Cardiac muscle cell (in vitro differentiated cells and primary cell): Measurements from ENCODE around the gene KRT71. TPM values are rescaled to one million over a fixed set of nuclear protein-coding genes. Genes with fewer than 3 reads are reported as not detected.
A peak's percentile ranks its signal among the peaks of the same experiment; 100 is the strongest.

ENCODE experiments used
- DNase-seq, 2 donors: peaks; one replicate each; pipeline versions ENCODE4 v3.0.0 to v3.0.0-alpha.2; 2010 to 2017; ENCODE audit warnings: low read depth in 1 of 2, low spot score in 1 of 2
- H3K27ac ChIP-seq: fragments of 200-600 bp; sonication (generic); 2 replicates; pipeline ENCODE4 v1.5.1; 2016
- H3K27me3 ChIP-seq: fragments of 200-600 bp; sonication (generic); 2 replicates; pipeline ENCODE4 v1.6.0; 2016; ENCODE audit warnings: control low read depth
- H3K36me3 ChIP-seq: fragments of 200-600 bp; sonication (generic); 2 replicates; pipeline ENCODE4 v1.5.1; 2016; ENCODE audit warnings: control low read depth
- H3K4me1 ChIP-seq: fragments of 200-600 bp; sonication (generic); 2 replicates; pipeline ENCODE4 v1.8.1; 2017; ENCODE audit warnings: low read depth, mild to moderate bottlenecking, mixed run types
- H3K4me3 ChIP-seq: fragments of 200-600 bp; sonication (generic); 2 replicates; pipeline ENCODE4 v1.5.1; 2016; ENCODE audit warnings: mild to moderate bottlenecking
- H3K9me3 ChIP-seq: fragments of 200-600 bp; sonication (generic); 2 replicates; pipeline ENCODE4 v1.5.1; 2017; ENCODE audit warnings: low read depth, mild to moderate bottlenecking, control low read depth
- CTCF ChIP-seq: IDR thresholded peaks from 2 replicates; pipeline ENCODE4 v1.5.1; 2012; ENCODE audit warnings: low read depth, mild to moderate bottlenecking, low read length
- polyA plus RNA-seq: library from polyadenylated mRNA; unstranded; fragments of >200 nt; fragmentation: Nextera tagmentation; extraction: Ambion mirVana; gene quantifications from 2 replicates; pipeline ENCODE4 v1.2.1, GENCODE V29; 2016
- total RNA-seq: library from RNA; depleted of rRNA; stranded (reverse); fragments of >200 nt; gene quantifications from 2 replicates; pipeline ENCODE4 v1.2.3, GENCODE V29; 2016

Gene KRT71
- total and polyA plus RNA-seq, 2 experiments from 2014 or later: not detected

GRCh38 chr12:52568111-52568510, 15.2 kb upstream of the KRT71 start:
- peaks cover 49% of the 10 kb centered on the region for H3K27me3 ChIP-seq
- no peaks in the 10 kb centered on the region for H3K9me3 ChIP-seq
- no peak for DNase-seq
- H3K36me3 ChIP-seq: no peaks in the 10 kb centered on the region
- TF ChIP-seq CTCF: no peak
- no peak overlapping the region for H3K27ac ChIP-seq
- H3K4me3 ChIP-seq: no peak overlapping the region
- peaks cover 9% of the 10 kb centered on the region for H3K4me1 ChIP-seq

GRCh38 chr12:52566847-52567291, 13.9 kb upstream of the KRT71 start:
- Histone ChIP-seq H3K27me3 (peaks cover 48% of the 10 kb centered on the region), H3K36me3 (no peaks in the 10 kb centered on the region), H3K27ac (no peak overlapping the region), H3K4me3 (no peak overlapping the region), H3K9me3 (no peaks in the 10 kb centered on the region), H3K4me1 (peaks cover 9% of the 10 kb centered on the region)
- peak; percentile 13 to 74 for DNase-seq
- TF ChIP-seq CTCF: no peak

GRCh38 chr12:52564582-52564981, 11.6 kb upstream of the KRT71 start:
- H3K4me3 ChIP-seq: no peak overlapping the region
- H3K27me3 ChIP-seq: peaks cover 51% of the 10 kb centered on the region
- H3K9me3 ChIP-seq: no peaks in the 10 kb centered on the region
- no peaks in the 10 kb centered on the region for H3K36me3 ChIP-seq
- no peak for TF ChIP-seq CTCF
- DNase-seq: no peak
- H3K4me1 ChIP-seq: peaks cover 9% of the 10 kb centered on the region
- H3K27ac ChIP-seq: no peak overlapping the region

GRCh38 chr12:52561880-52562449, 9.0 kb upstream of the KRT71 start:
- Histone ChIP-seq H3K4me1 (peaks cover 2% of the 10 kb centered on the region), H3K27me3 (peaks cover 58% of the 10 kb centered on the region), H3K4me3 (no peak overlapping the region), H3K27ac (no peak overlapping the region), H3K9me3 (no peaks in the 10 kb centered on the region), H3K36me3 (no peaks in the 10 kb centered on the region)
- peak; percentile 45 for TF ChIP-seq CTCF
- no peak for DNase-seq

GRCh38 chr12:52559979-52560378, 7.0 kb upstream of the KRT71 start:
- Histone ChIP-seq H3K4me3 (no peak overlapping the region), H3K27me3 (peaks cover 57% of the 10 kb centered on the region), H3K36me3 (no peaks in the 10 kb centered on the region), H3K9me3 (no peaks in the 10 kb centered on the region), H3K4me1 (no peaks in the 10 kb centered on the region), H3K27ac (no peak overlapping the region)
- TF ChIP-seq CTCF: no peak
- no peak for DNase-seq
